Measurements from ENCODE around the gene HSPA1L. TPM values are rescaled to one million over a fixed set of nuclear protein-coding genes. Genes with fewer than 3 reads are reported as not detected.

The HSPA1L gene
- total RNA-seq, 3 donors from 2014 or later (not counting 1 experiment from before 2014, with no cell fraction given), result 2.0 to 4.5 (median 3.6) TPM

GRCh38 chr6:31829633-31830283, 14.7 kb upstream of the HSPA1L start:
- intact Hi-C loops (cut with micrococcal nuclease), result loop anchor here (1.0 to 5.0 kb wide), 4 partner anchors 32 to 287 kb away; partner anchors contain the start of genes DDX39B and VARS1
- Histone ChIP-seq H3K4me3 (ENCODE audit: low read length) (peak overlapping the region; percentile 48), H3K36me3 (ENCODE audit: control insufficient read depth, insufficient read depth, low read length) (no peaks in the 10 kb centered on the region), H3K4me1 (ENCODE audit: control insufficient read depth, insufficient read depth, low read length) (peaks cover 48% of the 10 kb centered on the region), H3K27me3 (ENCODE audit: control insufficient read depth, insufficient read depth, low read length) (no peaks in the 10 kb centered on the region), H3K27ac (ENCODE audit: low read length) (peak overlapping the region; percentile 57), H3K9me3 (ENCODE audit: control insufficient read depth, insufficient read depth, low read length) (no peaks in the 10 kb centered on the region)
- Mint-ChIP-seq H3K27ac (peak overlapping the region; percentile 74 to 91), H3K9me3 (no peaks in the 10 kb centered on the region), H3K4me1 (peaks cover 29 to 30% of the 10 kb centered on the region in 2 donors), H3K4me3 (peak overlapping the region; percentile 84), H3K27me3 (ENCODE audit: low read depth in 2 of 2) (no peaks in the 10 kb centered on the region), H3K36me3 (no peaks in the 10 kb centered on the region)
- 3% methylated on average over 11 of the region's 15 CpGs for WGBS (ENCODE audit: insufficient coverage)
- peak in 2 of 3 donors; percentile 15 to 49 for ATAC-seq
- peak in 1 of 2 donors; percentile 78 for DNase-seq
- peak; percentile 64 for TF ChIP-seq CTCF (IDR thresholded peaks at IDR 0.05)

GRCh38 chr6:31827286-31828079, 12.4 kb upstream of the HSPA1L start, which contains the start of gene HSPA1B:
Gene HSPA1B, plus strand, starts transcription at chr6:31827738. Its CDS starts 213 bp downstream, at chr6:31827951.
- Histone ChIP-seq H3K36me3 (ENCODE audit: control insufficient read depth, insufficient read depth, low read length) (no peaks in the 10 kb centered on the region), H3K4me3 (ENCODE audit: low read length) (peak within 1 kb of the TSS; percentile 77), H3K27me3 (ENCODE audit: control insufficient read depth, insufficient read depth, low read length) (no peaks in the 10 kb centered on the region), H3K4me1 (ENCODE audit: control insufficient read depth, insufficient read depth, low read length) (peaks cover 42% of the 10 kb centered on the region), H3K9me3 (ENCODE audit: control insufficient read depth, insufficient read depth, low read length) (no peaks in the 10 kb centered on the region), H3K27ac (ENCODE audit: low read length) (peak within 1 kb of the TSS; percentile 55)
- Mint-ChIP-seq H3K9me3 (no peaks in the 10 kb centered on the region), H3K4me3 (peak within 1 kb of the TSS; percentile 96), H3K4me1 (peaks cover 22 to 25% of the 10 kb centered on the region in 2 donors), H3K36me3 (no peaks in the 10 kb centered on the region), H3K27ac (peak within 1 kb of the TSS; percentile 95 to 99), H3K27me3 (ENCODE audit: low read depth in 2 of 2) (no peaks in the 10 kb centered on the region)
- TF ChIP-seq CTCF (IDR thresholded peaks at IDR 0.05), result no peak
- intact Hi-C loops (cut with micrococcal nuclease), result no loop called here
- under 1% methylated on average over 47 of the region's 56 CpGs for WGBS (ENCODE audit: insufficient coverage)
- ATAC-seq, result peak; percentile 78 to 86 (median 82)
- peak; percentile 66 to 91 for DNase-seq

- peak overlapping the region; percentile 96 for H3K4me3 Mint-ChIP-seq
- H3K36me3 ChIP-seq (ENCODE audit: control insufficient read depth, insufficient read depth, low read length), result no peaks in the 10 kb centered on the region
- H3K4me1 Mint-ChIP-seq, result peaks cover 29 to 31% of the 10 kb centered on the region in 2 donors
- peak overlapping the region; percentile 95 to 99 for H3K27ac Mint-ChIP-seq
- whole genome bisulfite sequencing (ENCODE audit: insufficient coverage), result 2% methylated on average over 13 of the region's 13 CpGs
- peaks cover 47% of the 10 kb centered on the region for H3K4me1 ChIP-seq (ENCODE audit: control insufficient read depth, insufficient read depth, low read length)
- intact Hi-C loops (cut with micrococcal nuclease), result no loop called here
- peak overlapping the region; percentile 77 for H3K4me3 ChIP-seq (ENCODE audit: low read length)
- H3K36me3 Mint-ChIP-seq, result no peaks in the 10 kb centered on the region
- ATAC-seq (peak; percentile 12 to 22 (median 20)), DNase-seq (no peak)
- no peaks in the 10 kb centered on the region for H3K27me3 Mint-ChIP-seq (ENCODE audit: low read depth in 2 of 2)
- H3K9me3 ChIP-seq (ENCODE audit: control insufficient read depth, insufficient read depth, low read length), result no peaks in the 10 kb centered on the region
- TF ChIP-seq CTCF (IDR thresholded peaks at IDR 0.05), result no peak
- no peaks in the 10 kb centered on the region for H3K9me3 Mint-ChIP-seq
- H3K27ac ChIP-seq (ENCODE audit: low read length), result peak overlapping the region; percentile 55
- H3K27me3 ChIP-seq (ENCODE audit: control insufficient read depth, insufficient read depth, low read length), result no peaks in the 10 kb centered on the region
Observed at GRCh38 chr6:31826793-31827285, 11.8 kb upstream of the HSPA1L start.

All from natural killer cell (primary cell).